ENCODE measurements around the gene TASOR.
A peak's percentile ranks its signal among the peaks of the same experiment; 100 is the strongest.

The TASOR gene

DNA sequence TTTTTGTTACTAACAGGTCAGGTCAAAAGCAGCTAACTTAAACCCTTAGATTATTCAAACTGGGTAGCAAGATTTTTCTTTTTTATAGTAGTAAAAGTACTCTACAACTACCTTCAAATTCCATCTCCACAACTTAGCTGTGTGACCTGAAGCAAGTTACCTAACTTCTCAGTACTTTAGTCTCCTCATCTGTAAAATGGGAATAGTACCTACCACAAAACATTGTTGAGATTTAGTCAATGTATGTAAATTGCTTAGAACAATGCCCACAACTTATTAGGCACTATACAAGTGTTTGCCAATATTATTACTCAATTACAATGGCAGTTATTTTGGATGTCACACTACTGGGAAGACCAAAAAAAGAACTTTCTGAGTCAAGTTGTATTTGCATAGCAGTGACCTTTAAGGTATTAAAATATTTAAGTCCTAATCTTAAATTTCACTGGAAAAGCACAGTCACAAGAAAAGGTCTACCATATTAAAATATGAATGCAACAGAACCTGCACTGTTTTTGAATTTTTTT, 2.9 kb downstream of the TASOR start:
- peaks cover 29% of the 10 kb centered on the region for H3K4me1 ChIP-seq (ENCODE audit: insufficient read depth, low read length, severe bottlenecking)
- peaks cover 65% of the 10 kb centered on the region for H3K79me2 ChIP-seq (ENCODE audit: insufficient read depth, low read length)
- H2AFZ ChIP-seq (ENCODE audit: low read length), result no peak overlapping the region
- H3K9me2 ChIP-seq (ENCODE audit: low read depth, low read length), result no peaks in the 10 kb centered on the region
- H3F3A ChIP-seq (ENCODE audit: insufficient read depth, low read length), result no peaks in the 10 kb centered on the region
- H3K36me3 ChIP-seq (ENCODE audit: insufficient read depth, low read length), result peaks cover 66% of the 10 kb centered on the region
- no peak overlapping the region for H3K27ac ChIP-seq (ENCODE audit: low read depth, low read length, poor library complexity, severe bottlenecking)
- no peaks in the 10 kb centered on the region for H3K27me3 ChIP-seq (ENCODE audit: insufficient read depth, low read length)
- H3K9ac ChIP-seq (ENCODE audit: low read length), result no peak overlapping the region
- H4K20me1 ChIP-seq (ENCODE audit: insufficient read depth, low read length), result no peaks in the 10 kb centered on the region
- H3K9me3 ChIP-seq (ENCODE audit: low read length), result peaks cover 8% of the 10 kb centered on the region
- no peak for TF ChIP-seq EZH2 (IDR thresholded peaks at IDR 0.05; ENCODE audit: borderline replicate concordance, low read length)
- TF ChIP-seq CTCF (IDR thresholded peaks at IDR 0.05; ENCODE audit: low read length), result no peak
- no peak overlapping the region for H3K4me3 ChIP-seq (ENCODE audit: low read depth, low read length, poor library complexity, severe bottlenecking)
- H3K4me2 ChIP-seq (ENCODE audit: low read length), result peak overlapping the region; percentile 75

DNA sequence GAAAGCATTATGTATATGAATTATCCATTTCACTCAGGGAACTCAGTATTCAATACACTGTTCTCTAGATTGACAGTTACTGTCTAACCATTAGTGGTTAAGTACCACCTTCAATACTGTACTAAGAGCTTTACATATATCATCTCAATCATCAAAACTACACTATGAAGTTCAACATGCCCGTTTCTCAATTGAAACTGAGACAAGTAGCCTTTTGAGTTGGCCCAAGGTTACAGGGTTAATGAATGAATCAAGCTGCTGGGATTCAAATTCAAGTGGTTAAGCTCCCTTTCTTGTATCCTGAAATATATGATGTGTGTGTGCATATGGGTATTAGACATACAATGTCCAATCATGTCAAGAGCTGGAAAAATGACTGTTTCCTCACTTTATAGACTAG, 5.8 kb downstream of the TASOR start:
- Histone ChIP-seq H3K4me2 (ENCODE audit: low read length) (no peak overlapping the region), H3K27ac (ENCODE audit: low read depth, low read length, poor library complexity, severe bottlenecking) (no peak overlapping the region), H3K27me3 (ENCODE audit: insufficient read depth, low read length) (no peaks in the 10 kb centered on the region), H3F3A (ENCODE audit: insufficient read depth, low read length) (no peaks in the 10 kb centered on the region), H3K36me3 (ENCODE audit: insufficient read depth, low read length) (peaks cover 77% of the 10 kb centered on the region), H2AFZ (ENCODE audit: low read length) (no peak overlapping the region), H3K9me3 (ENCODE audit: low read length) (no peaks in the 10 kb centered on the region; the same call in 1 of the 2 replicates), H3K4me3 (ENCODE audit: low read depth, low read length, poor library complexity, severe bottlenecking) (no peak overlapping the region), H3K9me2 (ENCODE audit: low read depth, low read length) (no peaks in the 10 kb centered on the region), H3K79me2 (ENCODE audit: insufficient read depth, low read length) (peaks cover 65% of the 10 kb centered on the region), H4K20me1 (ENCODE audit: insufficient read depth, low read length) (no peaks in the 10 kb centered on the region), H3K9ac (ENCODE audit: low read length) (no peak overlapping the region), H3K4me1 (ENCODE audit: insufficient read depth, low read length, severe bottlenecking) (peaks cover 24% of the 10 kb centered on the region)
- TF ChIP-seq CTCF (IDR thresholded peaks at IDR 0.05; ENCODE audit: low read length) (no peak), EZH2 (IDR thresholded peaks at IDR 0.05; ENCODE audit: borderline replicate concordance, low read length) (no peak)

DNA sequence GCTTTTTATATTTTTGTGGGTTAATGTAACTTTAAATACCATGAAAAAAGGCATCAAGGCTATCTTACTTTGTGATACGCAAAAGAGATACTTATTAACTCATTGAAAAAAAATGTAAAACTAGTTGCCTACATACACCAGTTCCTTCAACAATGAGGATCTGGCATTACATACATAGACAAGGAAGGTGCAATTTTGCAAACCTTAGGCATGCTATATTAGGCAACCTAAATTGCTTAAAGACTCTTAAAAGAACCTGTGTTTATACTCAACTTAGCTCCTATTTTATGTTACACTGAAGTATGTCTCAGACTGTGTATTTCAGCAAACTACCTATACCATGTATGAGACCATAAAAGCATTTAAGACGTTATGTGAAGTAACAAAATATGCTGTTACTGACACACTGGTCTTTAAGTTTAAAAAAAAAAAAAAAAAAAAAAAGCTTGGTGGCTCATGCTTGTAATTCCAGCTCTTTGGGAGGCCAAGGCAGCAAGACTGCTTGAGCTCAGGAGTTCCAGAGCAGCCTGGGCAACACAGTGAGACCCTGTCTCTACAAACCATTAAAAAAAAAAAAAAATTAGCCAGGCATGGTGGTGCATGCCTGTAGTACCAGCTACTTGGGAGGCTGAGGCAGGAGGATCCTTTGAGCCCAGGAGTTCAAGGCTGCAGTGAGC, 9.1 kb downstream of the TASOR start:
- Histone ChIP-seq H3K36me3 (ENCODE audit: insufficient read depth, low read length) (peaks cover 83% of the 10 kb centered on the region), H3K27ac (ENCODE audit: low read depth, low read length, poor library complexity, severe bottlenecking) (no peak overlapping the region), H3K27me3 (ENCODE audit: insufficient read depth, low read length) (no peaks in the 10 kb centered on the region), H3K4me2 (ENCODE audit: low read length) (no peak overlapping the region), H3K9ac (ENCODE audit: low read length) (no peak overlapping the region), H3K4me3 (ENCODE audit: low read depth, low read length, poor library complexity, severe bottlenecking) (no peak overlapping the region), H2AFZ (ENCODE audit: low read length) (no peak overlapping the region), H3K79me2 (ENCODE audit: insufficient read depth, low read length) (peaks cover 33% of the 10 kb centered on the region), H3K9me3 (ENCODE audit: low read length) (no peaks in the 10 kb centered on the region), H4K20me1 (ENCODE audit: insufficient read depth, low read length) (no peaks in the 10 kb centered on the region), H3K9me2 (ENCODE audit: low read depth, low read length) (no peaks in the 10 kb centered on the region), H3F3A (ENCODE audit: insufficient read depth, low read length) (no peaks in the 10 kb centered on the region), H3K4me1 (ENCODE audit: insufficient read depth, low read length, severe bottlenecking) (no peaks in the 10 kb centered on the region)
- no peak for TF ChIP-seq CTCF (IDR thresholded peaks at IDR 0.05; ENCODE audit: low read length)
- TF ChIP-seq EZH2 (IDR thresholded peaks at IDR 0.05; ENCODE audit: borderline replicate concordance, low read length), result no peak

Data from OCI-LY1 (cell line).